HEK293 (cell line): Measurements from ENCODE around the gene CDPF1.

ENCODE experiments used
- MEIS1 ChIP-seq: sonication (generic); formaldehyde crosslinking; IDR thresholded peaks from 2 replicates; pipeline ENCODE4 v1.8.1; 2022; ENCODE audit warnings: missing genetic modification reagents, mild to moderate bottlenecking, borderline replicate concordance
- ZBTB17 ChIP-seq: fragments of 450-650 bp; formaldehyde crosslinking; IDR thresholded peaks from 2 replicates; pipeline ENCODE4 v1.5.1; 2016; ENCODE audit warnings: missing biosample characterization, missing genetic modification characterization
- ZNF121 ChIP-seq: fragments of 450-650 bp; formaldehyde crosslinking; IDR thresholded peaks from 2 replicates; pipeline ENCODE4 v1.5.1; 2016; ENCODE audit warnings: missing biosample characterization, missing genetic modification characterization
- ZNF138 ChIP-seq: fragments of 450-650 bp; formaldehyde crosslinking; IDR thresholded peaks from 2 replicates; pipeline ENCODE4 v1.5.1; 2016; ENCODE audit warnings: missing biosample characterization, missing genetic modification characterization, borderline replicate concordance
- ZNF610 ChIP-seq: fragments of 450-650 bp; formaldehyde crosslinking; IDR thresholded peaks from 2 replicates; pipeline ENCODE4 v1.5.1; 2016; ENCODE audit warnings: missing biosample characterization, missing genetic modification characterization, borderline replicate concordance
- ZNF629 ChIP-seq: fragments of 450-650 bp; formaldehyde crosslinking; IDR thresholded peaks from 2 replicates; pipeline ENCODE4 v1.5.1; 2017; ENCODE audit warnings: missing biosample characterization, missing genetic modification characterization
- TF ChIP-seq, protein P1 (sequence below): fragments of 450-650 bp; formaldehyde crosslinking; IDR thresholded peaks from 2 replicates; pipeline ENCODE4 v1.5.1; 2016; ENCODE audit warnings: missing biosample characterization, missing genetic modification characterization
- TF ChIP-seq, protein P2 (sequence below): fragments of 450-650 bp; formaldehyde crosslinking; IDR thresholded peaks from 2 replicates; pipeline ENCODE4 v1.5.1; 2016; ENCODE audit warnings: missing biosample characterization, missing genetic modification characterization

DNA sequence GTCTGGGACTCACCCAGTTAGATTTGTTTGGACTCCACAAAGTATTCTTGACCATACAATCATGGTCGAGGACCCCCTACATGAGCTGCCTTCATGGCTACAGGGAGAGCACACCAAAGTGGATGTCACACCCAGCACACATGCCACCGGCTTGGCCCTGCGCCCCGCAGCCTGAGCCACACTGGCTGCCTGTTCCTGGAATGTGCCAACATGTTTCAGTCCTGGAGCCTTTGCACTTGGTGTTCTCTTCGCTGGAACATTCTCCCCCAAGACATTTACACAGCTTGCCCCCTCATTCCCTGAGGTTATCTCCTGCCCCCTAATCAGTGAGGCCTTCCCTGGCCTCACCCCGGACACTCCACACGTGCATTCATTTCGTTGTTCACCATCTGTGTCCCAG is 53.8 kb downstream of the CDPF1 start:
- TF ChIP-seq ZBTB17 (tag by site-specific recombination), result no peak
- TF ChIP-seq ZNF121 (tag by site-specific recombination), result no peak
- TF ChIP-seq ZNF138 (tag by site-specific recombination), result no peak
- TF ChIP-seq, protein P1, sequence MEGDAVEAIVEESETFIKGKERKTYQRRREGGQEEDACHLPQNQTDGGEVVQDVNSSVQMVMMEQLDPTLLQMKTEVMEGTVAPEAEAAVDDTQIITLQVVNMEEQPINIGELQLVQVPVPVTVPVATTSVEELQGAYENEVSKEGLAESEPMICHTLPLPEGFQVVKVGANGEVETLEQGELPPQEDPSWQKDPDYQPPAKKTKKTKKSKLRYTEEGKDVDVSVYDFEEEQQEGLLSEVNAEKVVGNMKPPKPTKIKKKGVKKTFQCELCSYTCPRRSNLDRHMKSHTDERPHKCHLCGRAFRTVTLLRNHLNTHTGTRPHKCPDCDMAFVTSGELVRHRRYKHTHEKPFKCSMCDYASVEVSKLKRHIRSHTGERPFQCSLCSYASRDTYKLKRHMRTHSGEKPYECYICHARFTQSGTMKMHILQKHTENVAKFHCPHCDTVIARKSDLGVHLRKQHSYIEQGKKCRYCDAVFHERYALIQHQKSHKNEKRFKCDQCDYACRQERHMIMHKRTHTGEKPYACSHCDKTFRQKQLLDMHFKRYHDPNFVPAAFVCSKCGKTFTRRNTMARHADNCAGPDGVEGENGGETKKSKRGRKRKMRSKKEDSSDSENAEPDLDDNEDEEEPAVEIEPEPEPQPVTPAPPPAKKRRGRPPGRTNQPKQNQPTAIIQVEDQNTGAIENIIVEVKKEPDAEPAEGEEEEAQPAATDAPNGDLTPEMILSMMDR (tag by site-specific recombination), result no peak
- TF ChIP-seq MEIS1 (CRISPR knock-in tag), result no peak
- TF ChIP-seq, protein P2, sequence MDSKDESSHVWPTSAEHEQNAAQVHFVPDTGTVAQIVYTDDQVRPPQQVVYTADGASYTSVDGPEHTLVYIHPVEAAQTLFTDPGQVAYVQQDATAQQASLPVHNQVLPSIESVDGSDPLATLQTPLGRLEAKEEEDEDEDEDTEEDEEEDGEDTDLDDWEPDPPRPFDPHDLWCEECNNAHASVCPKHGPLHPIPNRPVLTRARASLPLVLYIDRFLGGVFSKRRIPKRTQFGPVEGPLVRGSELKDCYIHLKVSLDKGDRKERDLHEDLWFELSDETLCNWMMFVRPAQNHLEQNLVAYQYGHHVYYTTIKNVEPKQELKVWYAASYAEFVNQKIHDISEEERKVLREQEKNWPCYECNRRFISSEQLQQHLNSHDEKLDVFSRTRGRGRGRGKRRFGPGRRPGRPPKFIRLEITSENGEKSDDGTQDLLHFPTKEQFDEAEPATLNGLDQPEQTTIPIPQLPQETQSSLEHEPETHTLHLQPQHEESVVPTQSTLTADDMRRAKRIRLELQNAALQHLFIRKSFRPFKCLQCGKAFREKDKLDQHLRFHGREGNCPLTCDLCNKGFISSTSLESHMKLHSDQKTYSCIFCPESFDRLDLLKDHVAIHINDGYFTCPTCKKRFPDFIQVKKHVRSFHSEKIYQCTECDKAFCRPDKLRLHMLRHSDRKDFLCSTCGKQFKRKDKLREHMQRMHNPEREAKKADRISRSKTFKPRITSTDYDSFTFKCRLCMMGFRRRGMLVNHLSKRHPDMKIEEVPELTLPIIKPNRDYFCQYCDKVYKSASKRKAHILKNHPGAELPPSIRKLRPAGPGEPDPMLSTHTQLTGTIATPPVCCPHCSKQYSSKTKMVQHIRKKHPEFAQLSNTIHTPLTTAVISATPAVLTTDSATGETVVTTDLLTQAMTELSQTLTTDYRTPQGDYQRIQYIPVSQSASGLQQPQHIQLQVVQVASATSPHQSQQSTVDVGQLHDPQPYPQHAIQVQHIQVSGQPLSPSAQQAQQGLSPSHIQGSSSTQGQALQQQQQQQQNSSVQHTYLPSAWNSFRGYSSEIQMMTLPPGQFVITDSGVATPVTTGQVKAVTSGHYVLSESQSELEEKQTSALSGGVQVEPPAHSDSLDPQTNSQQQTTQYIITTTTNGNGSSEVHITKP (tag by site-specific recombination), result no peak
- no peak for TF ChIP-seq ZNF610 (tag by site-specific recombination)
- TF ChIP-seq ZNF629 (tag by site-specific recombination), result no peak
